NCI-H1092 (cell line): ENCODE data around the gene CCT2.

Experiments
- DNase-seq: peaks from one replicate; lab custom pipeline; 2025; lab: John Stamatoyannopoulos, UW

CCT2 gene

GRCh38 chr12:69585189-69586062 is at the start of gene CCT2:
Gene CCT2 (plus strand): TSS chr12:69585459. CDS start chr12:69585522, 63 bp downstream.
- peak; percentile 94 for DNase-seq

GRCh38 chr12:69540987-69541386 is 44.3 kb upstream of the CCT2 start:
- DNase-seq: no peak

DNA sequence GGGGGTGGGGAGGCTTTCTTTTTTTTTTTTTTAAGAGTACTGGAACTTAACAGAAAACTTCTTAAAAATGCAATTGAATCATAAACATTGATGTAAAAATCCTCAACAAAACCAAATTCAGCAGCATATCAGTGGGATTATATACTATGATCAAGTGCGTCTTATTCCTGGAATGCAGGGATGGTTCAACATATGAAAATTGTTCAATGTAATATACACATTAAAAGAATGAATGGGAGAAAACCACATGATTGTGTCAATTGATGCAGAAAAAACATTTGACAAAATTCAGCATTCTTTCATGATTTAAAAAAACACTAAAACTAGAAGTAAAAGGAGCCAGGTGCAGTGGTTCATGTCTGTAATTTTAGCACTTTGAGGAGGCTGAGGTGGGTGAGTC is 41.2 kb upstream of the CCT2 start:
- no peak for DNase-seq

DNA sequence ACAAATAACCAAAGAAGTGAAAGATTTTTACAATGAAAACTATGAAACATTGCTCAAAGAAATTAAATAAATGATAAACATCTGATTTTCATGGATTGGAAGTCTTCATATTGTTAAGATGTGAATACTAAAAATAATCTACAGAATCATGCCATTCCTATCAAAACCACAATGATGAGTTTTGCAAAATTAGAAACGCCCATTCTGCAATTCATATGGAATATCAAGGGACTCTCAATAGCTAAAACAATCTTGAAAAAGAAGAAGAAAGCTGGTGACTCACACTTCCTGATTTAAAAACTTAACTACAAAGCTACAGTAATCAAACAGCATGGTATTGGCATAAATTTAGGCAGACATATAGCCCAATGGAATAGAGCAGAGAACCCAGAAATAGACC is 40.2 kb upstream of the CCT2 start:
- no peak for DNase-seq

DNA sequence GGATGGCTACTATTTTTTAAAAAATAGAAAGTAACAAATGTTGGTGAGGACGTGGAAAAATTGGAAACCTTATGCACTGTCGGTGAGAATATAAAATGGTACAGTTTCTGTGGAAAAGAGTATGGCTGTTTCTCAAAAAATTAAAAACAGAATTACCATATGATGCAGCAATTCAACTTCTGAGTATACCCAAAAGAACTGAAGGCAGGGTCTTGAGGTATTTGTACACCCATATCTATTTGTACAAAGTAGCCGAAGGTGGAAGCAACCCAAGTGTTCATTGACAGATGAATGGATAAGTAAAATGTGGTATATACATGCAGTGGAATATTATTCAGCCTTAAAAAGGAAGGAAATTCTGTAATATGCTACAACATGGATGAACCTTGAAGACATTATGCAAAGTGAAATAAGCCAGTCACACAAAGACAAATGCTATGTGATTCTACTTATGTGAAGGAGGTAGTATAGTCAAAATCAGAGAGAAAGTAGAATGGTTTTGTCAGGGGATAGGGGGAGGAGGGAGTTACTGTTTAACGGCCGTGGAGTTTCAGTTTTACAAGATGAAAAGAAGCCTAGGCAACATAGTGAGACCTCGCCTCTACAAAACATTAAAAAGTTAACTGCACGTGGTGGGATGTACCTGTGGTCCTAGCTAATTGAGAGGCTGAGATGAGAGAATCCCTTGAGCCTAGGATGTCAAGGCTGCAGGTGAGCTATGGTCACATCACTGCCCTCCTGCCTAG is 38.4 kb upstream of the CCT2 start:
- DNase-seq: no peak

GRCh38 chr12:69548687-69549086 is 36.6 kb upstream of the CCT2 start:
- no peak for DNase-seq

GRCh38 chr12:69550569-69551350 is 34.5 kb upstream of the CCT2 start:
- no peak for DNase-seq

- no peak for DNase-seq
These were observed 31.5 kb upstream of the CCT2 start for GRCh38 chr12:69553628-69554248.

DNA sequence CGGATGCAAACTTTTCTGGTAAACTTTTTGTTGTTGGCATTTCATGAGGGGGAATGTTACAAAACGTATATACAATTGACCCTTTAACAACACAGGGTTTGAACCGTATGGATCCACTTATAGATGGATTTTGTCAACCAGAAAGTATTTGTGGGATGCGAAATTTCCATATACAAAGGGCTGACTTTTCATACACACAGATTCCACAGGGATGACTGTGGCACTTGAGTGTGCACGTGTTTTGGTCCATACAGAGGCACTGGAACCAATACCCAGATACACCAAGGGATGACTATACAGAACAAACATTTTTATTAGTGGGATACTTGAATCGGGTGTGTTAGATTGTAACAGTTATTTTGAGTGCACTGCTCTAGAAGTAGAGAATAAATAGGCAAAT is 29.8 kb upstream of the CCT2 start:
- no peak for DNase-seq

GRCh38 chr12:69556383-69556782 is 28.9 kb upstream of the CCT2 start:
- DNase-seq: no peak

DNA sequence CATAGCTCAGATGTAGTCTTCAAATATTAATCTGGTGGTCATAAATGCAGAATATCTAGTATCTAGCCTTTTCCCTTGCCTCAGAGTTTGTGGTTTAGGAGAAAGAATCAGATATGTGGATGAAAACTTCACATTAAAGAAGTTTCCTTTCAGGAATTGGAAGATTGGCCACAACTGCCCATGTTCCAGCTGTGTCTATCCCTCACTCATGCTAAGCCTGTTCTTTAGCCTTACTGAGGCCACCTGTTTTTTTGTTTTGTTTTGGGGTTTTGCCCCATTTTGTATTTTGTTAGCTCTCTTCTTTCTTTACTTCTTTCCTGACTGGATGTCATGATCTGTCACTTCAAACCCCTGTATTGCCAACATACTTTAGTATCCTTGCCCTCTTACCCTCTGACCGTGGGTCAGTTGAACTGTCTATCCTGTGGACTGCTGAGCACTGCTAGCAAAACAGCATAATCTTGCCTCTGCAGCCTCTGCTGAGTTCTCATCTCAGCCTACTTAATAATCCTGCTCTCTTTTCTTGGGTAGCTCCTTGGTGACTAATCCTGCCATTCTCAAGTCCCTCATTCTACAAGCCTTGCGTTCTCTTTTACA is 22.0 kb upstream of the CCT2 start:
- no peak for DNase-seq

- no peak for DNase-seq
These were observed 18.7 kb upstream of the CCT2 start for GRCh38 chr12:69566603-69567002.

- DNase-seq: no peak
These were observed 16.0 kb upstream of the CCT2 start for GRCh38 chr12:69569236-69569635.

GRCh38 chr12:69570000-69570516 is 15.2 kb upstream of the CCT2 start:
- no peak for DNase-seq

GRCh38 chr12:69570545-69571399 is 14.5 kb upstream of the CCT2 start:
- DNase-seq: no peak

DNA sequence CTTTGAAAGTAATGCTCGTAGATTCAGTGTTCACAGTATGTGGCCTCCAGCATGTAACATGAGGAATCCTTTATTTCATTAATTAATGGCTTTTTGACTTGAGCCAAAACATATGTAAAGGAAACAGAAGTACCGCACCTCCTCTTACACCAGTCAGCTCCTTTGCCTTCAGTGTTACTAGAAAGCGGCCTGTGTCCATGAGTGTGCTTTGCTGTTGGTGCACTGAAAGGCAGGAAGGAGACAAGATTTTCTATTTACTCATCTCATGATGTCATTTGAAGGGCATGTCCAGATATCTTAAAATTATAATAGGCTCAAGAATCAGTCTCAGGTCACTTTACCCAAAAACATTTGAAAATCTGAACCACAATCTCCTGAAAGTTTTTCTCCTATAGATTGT is 9.9 kb upstream of the CCT2 start:
- no peak for DNase-seq

DNA sequence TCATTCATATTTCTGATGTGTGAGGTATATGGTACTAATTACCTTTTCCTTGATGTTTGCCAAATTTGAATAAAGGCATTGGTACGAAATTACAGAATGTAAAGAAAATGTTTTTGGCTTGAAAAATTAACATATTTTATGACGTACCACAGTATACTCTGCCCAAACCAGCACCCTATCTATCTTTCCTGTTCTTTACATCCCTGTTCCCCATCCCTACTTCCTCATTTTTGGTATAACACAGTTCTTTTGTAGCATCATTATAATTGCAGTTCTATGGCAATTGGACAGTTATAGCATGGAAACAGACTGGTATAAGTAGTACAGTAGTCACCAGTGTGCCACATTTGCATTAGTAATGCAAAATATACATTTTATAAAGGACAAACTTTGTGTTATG is 7.0 kb upstream of the CCT2 start:
- no peak for DNase-seq

- DNase-seq: no peak
These were observed 6.2 kb upstream of the CCT2 start for GRCh38 chr12:69579029-69579428.

DNA sequence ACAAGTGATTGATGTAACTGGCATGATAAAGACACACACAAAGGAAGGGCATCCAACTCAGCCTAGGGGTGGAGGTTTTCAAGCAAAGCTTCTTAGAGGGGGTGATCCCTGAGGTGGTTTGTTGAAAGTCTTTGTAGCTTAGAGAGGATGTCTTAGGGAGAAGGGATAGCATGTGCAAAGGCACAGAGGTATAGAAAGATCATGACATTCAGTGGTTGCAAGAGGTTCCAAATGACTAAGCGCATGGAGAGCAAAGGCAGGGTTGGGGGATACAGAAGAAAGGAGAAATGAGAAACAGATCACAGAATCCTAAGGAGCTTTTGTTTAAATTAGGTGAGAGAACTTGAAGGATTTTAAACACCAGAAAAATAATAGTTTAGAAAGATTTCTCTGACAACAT is 5.2 kb upstream of the CCT2 start:
- DNase-seq: no peak

DNA sequence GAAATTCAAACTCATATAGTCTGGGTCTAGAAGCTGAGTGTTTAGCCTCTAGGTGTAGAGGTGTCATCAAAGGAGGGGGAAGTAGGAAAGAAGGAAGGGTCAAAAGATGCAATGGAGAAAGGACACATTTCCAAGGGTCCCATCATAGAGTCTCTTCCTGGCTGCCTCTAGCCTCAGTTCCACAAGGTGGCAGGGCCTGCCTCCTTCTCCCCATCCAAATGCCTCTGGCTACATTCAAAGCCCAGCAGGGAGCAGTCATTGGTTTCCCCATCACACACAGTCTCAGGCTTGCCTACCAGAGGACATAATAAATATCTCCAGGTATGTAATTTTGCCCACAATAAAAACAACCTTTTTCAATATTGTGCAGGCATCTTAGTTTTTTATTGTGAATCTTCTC is 2.1 kb upstream of the CCT2 start:
- peak; percentile 11 for DNase-seq

- DNase-seq: no peak
These were observed 3.3 kb downstream of the CCT2 start for GRCh38 chr12:69588527-69588926.
